ENCODE measurements around the gene ANKRD12.

ANKRD12 gene

GRCh38 chr18:9188359-9189231 is 52.0 kb downstream of the ANKRD12 start:
- DNase-seq = no peak

GRCh38 chr18:9189491-9189890 is 52.9 kb downstream of the ANKRD12 start:
- DNase-seq = no peak

- no peak for DNase-seq
Measured at GRCh38 chr18:9191658-9192256, 55.2 kb downstream of the ANKRD12 start.

- DNase-seq = no peak
Measured at GRCh38 chr18:9193031-9193430, 56.5 kb downstream of the ANKRD12 start.

- no peak for DNase-seq
Measured at GRCh38 chr18:9196568-9196967, 60.0 kb downstream of the ANKRD12 start.

- no peak for DNase-seq
Measured at GRCh38 chr18:9199681-9200080, 63.1 kb downstream of the ANKRD12 start.

- DNase-seq = no peak
Measured at GRCh38 chr18:9201224-9201623, 64.6 kb downstream of the ANKRD12 start.

GRCh38 chr18:9204659-9205058 is 68.1 kb downstream of the ANKRD12 start:
- DNase-seq = no peak

GRCh38 chr18:9206421-9206820 is 69.8 kb downstream of the ANKRD12 start:
- no peak for DNase-seq

- no peak for DNase-seq
Measured at GRCh38 chr18:9209279-9209678, 72.7 kb downstream of the ANKRD12 start.

GRCh38 chr18:9210966-9211365 is 74.4 kb downstream of the ANKRD12 start:
- DNase-seq = no peak

- no peak for DNase-seq
Measured at GRCh38 chr18:9211955-9212354, 75.4 kb downstream of the ANKRD12 start.

GRCh38 chr18:9215221-9215933 is 78.8 kb downstream of the ANKRD12 start:
- DNase-seq = no peak

- no peak for DNase-seq
Measured at GRCh38 chr18:9216459-9216858, 79.9 kb downstream of the ANKRD12 start.

- DNase-seq = no peak
Measured at GRCh38 chr18:9217743-9218451, 81.3 kb downstream of the ANKRD12 start.

GRCh38 chr18:9221040-9221439 is 84.5 kb downstream of the ANKRD12 start:
- no peak for DNase-seq

- no peak for DNase-seq
Measured at GRCh38 chr18:9221661-9222060, 85.1 kb downstream of the ANKRD12 start.

- no peak for DNase-seq
Measured at GRCh38 chr18:9223356-9223755, 86.8 kb downstream of the ANKRD12 start.

GRCh38 chr18:9226463-9226862 is 89.9 kb downstream of the ANKRD12 start:
- DNase-seq = no peak

- DNase-seq = no peak
Measured at GRCh38 chr18:9231852-9232486, 95.4 kb downstream of the ANKRD12 start.

GRCh38 chr18:9232977-9233376 is 96.4 kb downstream of the ANKRD12 start:
- DNase-seq = no peak

GRCh38 chr18:9233771-9234440 is 97.3 kb downstream of the ANKRD12 start:
- no peak for DNase-seq

All from NCI-H187 treated with DMSO at 0.1 percent for 48 hours (cell line).